ENCODE measurements around the gene FGF6. TPM values are rescaled to one million over a fixed set of nuclear protein-coding genes. Genes with fewer than 3 reads are reported as not detected.
A peak's percentile ranks its signal among the peaks of the same experiment; 100 is the strongest.
"Not testable (repeated sequence)": the region's sequence is repeated elsewhere in the genome, so short reads cannot be mapped to it uniquely, and the experiment has no call there.

FGF6 gene
- total RNA-seq, 2 experiments from 2014 or later = not detected

- POLR2A ChIA-PET = no interaction called here
- no peak overlapping the region for H3K4me3 Mint-ChIP-seq
Observed at GRCh38 chr12:4460761-4461160, 15.1 kb upstream of the FGF6 start.

GRCh38 chr12:4455849-4456248 lies 10.2 kb upstream of the FGF6 start:
- H3K36me3 Mint-ChIP-seq (ENCODE audit: low read depth); H3K4me3 ChIP-seq (ENCODE audit: low read length); H3K4me3 Mint-ChIP-seq; H3K27ac ChIP-seq (ENCODE audit: low read depth in 1 of 2, low read length in 2 of 2); H3K27me3 ChIP-seq (ENCODE audit: control insufficient read depth in 1 of 2, insufficient read depth in 2 of 2, low read length in 2 of 2); H3K4me1 ChIP-seq (ENCODE audit: insufficient read depth, low read length); H3K27me3 Mint-ChIP-seq; POLR2A ChIA-PET; H3K9me3 Mint-ChIP-seq; H3K9me3 ChIP-seq (ENCODE audit: control insufficient read depth in 1 of 2, insufficient read depth in 1 of 2, low read length in 2 of 2); H3K4me1 Mint-ChIP-seq (ENCODE audit: low read depth); DNase-seq; CTCF ChIA-PET; H3K27ac Mint-ChIP-seq; intact Hi-C loops (cut with DNase I, micrococcal nuclease); H3K36me3 ChIP-seq (ENCODE audit: insufficient read depth, low read length): not testable (repeated sequence)
- ATAC-seq (ENCODE audit: poor library complexity) = peak; percentile 29

More at GRCh38 chr12:4460761-4461160, 15.1 kb upstream of the FGF6 start:
- Histone ChIP-seq H3K27me3 (ENCODE audit: control insufficient read depth in 1 of 2, insufficient read depth in 2 of 2, low read length in 2 of 2) (no peaks in the 10 kb centered on the region), H3K36me3 (ENCODE audit: insufficient read depth, low read length) (no peaks in the 10 kb centered on the region), H3K4me3 (ENCODE audit: low read length) (no peak overlapping the region), H3K4me1 (ENCODE audit: insufficient read depth, low read length) (no peaks in the 10 kb centered on the region), H3K9me3 (ENCODE audit: control insufficient read depth in 1 of 2, insufficient read depth in 1 of 2, low read length in 2 of 2) (no peaks in the 10 kb centered on the region), H3K27ac (ENCODE audit: low read depth in 1 of 2, low read length in 2 of 2) (no peak overlapping the region)
- no peak for DNase-seq
- intact Hi-C loops (cut with DNase I, micrococcal nuclease) = no loop called here
- no peak for ATAC-seq (ENCODE audit: poor library complexity)
- Mint-ChIP-seq H3K9me3 (no peaks in the 10 kb centered on the region), H3K36me3 (ENCODE audit: low read depth) (no peaks in the 10 kb centered on the region), H3K27me3 (no peaks in the 10 kb centered on the region), H3K4me1 (ENCODE audit: low read depth) (no peaks in the 10 kb centered on the region), H3K27ac (no peak overlapping the region)
- CTCF ChIA-PET = no interaction called here
- no peak for TF ChIP-seq CTCF (IDR thresholded peaks at IDR 0.05)

- Histone ChIP-seq H3K4me1 (ENCODE audit: insufficient read depth, low read length) (no peaks in the 10 kb centered on the region), H3K4me3 (ENCODE audit: low read length) (no peak overlapping the region), H3K9me3 (ENCODE audit: control insufficient read depth in 1 of 2, insufficient read depth in 1 of 2, low read length in 2 of 2) (peaks cover 0 to 6% of the 10 kb centered on the region in 2 experiments), H3K36me3 (ENCODE audit: insufficient read depth, low read length) (no peaks in the 10 kb centered on the region), H3K27ac (ENCODE audit: low read depth in 1 of 2, low read length in 2 of 2) (no peak overlapping the region), H3K27me3 (ENCODE audit: control insufficient read depth in 1 of 2, insufficient read depth in 2 of 2, low read length in 2 of 2) (peaks cover 0 to 5% of the 10 kb centered on the region in 2 experiments)
- intact Hi-C loops (cut with DNase I, micrococcal nuclease) = no loop called here
- ATAC-seq (ENCODE audit: poor library complexity) = no peak
- H3K4me3 Mint-ChIP-seq = no peak overlapping the region
- H3K27me3 Mint-ChIP-seq = peaks cover 12% of the 10 kb centered on the region
- no peak overlapping the region for H3K27ac Mint-ChIP-seq
- ChIA-PET CTCF (no interaction called here), POLR2A (no interaction called here)
- no peaks in the 10 kb centered on the region for H3K4me1 Mint-ChIP-seq (ENCODE audit: low read depth)
- DNase-seq = no peak
- TF ChIP-seq CTCF (IDR thresholded peaks at IDR 0.05) = no peak
- H3K9me3 Mint-ChIP-seq = no peaks in the 10 kb centered on the region
- no peaks in the 10 kb centered on the region for H3K36me3 Mint-ChIP-seq (ENCODE audit: low read depth)
Observed at GRCh38 chr12:4454315-4454860, 8.8 kb upstream of the FGF6 start.

- DNase-seq (no peak), ATAC-seq (ENCODE audit: poor library complexity) (no peak)
- Mint-ChIP-seq H3K36me3 (ENCODE audit: low read depth) (no peaks in the 10 kb centered on the region), H3K27me3 (peaks cover 12% of the 10 kb centered on the region), H3K9me3 (no peaks in the 10 kb centered on the region), H3K4me1 (ENCODE audit: low read depth) (no peaks in the 10 kb centered on the region), H3K27ac (no peak overlapping the region), H3K4me3 (no peak overlapping the region)
- H3K9me3 ChIP-seq (ENCODE audit: control insufficient read depth in 1 of 2, insufficient read depth in 1 of 2, low read length in 2 of 2) = peaks cover 0 to 6% of the 10 kb centered on the region in 2 experiments
- ChIA-PET CTCF (no interaction called here), POLR2A (no interaction called here)
- H3K27me3 ChIP-seq (ENCODE audit: control insufficient read depth in 1 of 2, insufficient read depth in 2 of 2, low read length in 2 of 2) = peaks cover 0 to 5% of the 10 kb centered on the region in 2 experiments
- no peaks in the 10 kb centered on the region for H3K4me1 ChIP-seq (ENCODE audit: insufficient read depth, low read length)
- H3K36me3 ChIP-seq (ENCODE audit: insufficient read depth, low read length) = no peaks in the 10 kb centered on the region
- H3K4me3 ChIP-seq (ENCODE audit: low read length) = no peak overlapping the region
- TF ChIP-seq CTCF (IDR thresholded peaks at IDR 0.05) = no peak
- no peak overlapping the region for H3K27ac ChIP-seq (ENCODE audit: low read depth in 1 of 2, low read length in 2 of 2)
- intact Hi-C loops (cut with DNase I, micrococcal nuclease) = no loop called here
Observed at GRCh38 chr12:4451694-4452093, 6.1 kb upstream of the FGF6 start.
